Fibroblast of lung (primary cell): ENCODE measurements around the gene ADD2.

Experiments used
- EZH2 ChIP-seq: IDR thresholded peaks from 2 replicates; pipeline ENCODE4 v1.5.1; 2012; ENCODE audit warnings: low read length, control low read depth, mild to moderate bottlenecking; ENCODE audit errors: missing control alignments
- TF ChIP-seq, protein P1 (sequence below), 2 donors: IDR thresholded peaks in 1 of 2; conservative IDR thresholded peaks in 1 of 2; 1 replicate in 1 of 2; 2 replicates in 1 of 2; pipeline ENCODE4 v1.5.1; 2011 to 2012; ENCODE audit warnings: low read length in 2 of 2, control low read depth in 1 of 2, inconsistent platforms in 1 of 2, low read depth in 1 of 2, mild to moderate bottlenecking in 1 of 2

DNA sequence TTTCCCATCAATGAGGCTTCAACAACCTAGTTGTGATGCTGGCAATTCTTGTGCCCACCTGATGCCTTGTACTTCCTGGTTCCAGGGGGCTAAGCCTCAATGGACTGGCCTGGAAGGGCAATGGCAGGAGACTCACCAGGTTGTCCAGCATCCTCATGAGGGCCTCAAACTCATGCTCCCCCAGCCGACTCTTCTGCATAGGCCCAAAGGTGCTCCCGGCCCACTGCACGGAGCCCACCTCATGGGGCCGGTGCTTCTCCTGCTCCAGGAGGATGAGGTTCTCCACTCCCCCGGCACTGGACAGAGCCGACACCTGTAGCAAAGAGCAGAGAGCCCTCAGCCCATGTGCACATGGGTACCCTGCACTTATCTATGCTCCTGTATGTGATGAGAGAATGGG, 84.5 kb downstream of the ADD2 start:
- TF ChIP-seq, protein P1, sequence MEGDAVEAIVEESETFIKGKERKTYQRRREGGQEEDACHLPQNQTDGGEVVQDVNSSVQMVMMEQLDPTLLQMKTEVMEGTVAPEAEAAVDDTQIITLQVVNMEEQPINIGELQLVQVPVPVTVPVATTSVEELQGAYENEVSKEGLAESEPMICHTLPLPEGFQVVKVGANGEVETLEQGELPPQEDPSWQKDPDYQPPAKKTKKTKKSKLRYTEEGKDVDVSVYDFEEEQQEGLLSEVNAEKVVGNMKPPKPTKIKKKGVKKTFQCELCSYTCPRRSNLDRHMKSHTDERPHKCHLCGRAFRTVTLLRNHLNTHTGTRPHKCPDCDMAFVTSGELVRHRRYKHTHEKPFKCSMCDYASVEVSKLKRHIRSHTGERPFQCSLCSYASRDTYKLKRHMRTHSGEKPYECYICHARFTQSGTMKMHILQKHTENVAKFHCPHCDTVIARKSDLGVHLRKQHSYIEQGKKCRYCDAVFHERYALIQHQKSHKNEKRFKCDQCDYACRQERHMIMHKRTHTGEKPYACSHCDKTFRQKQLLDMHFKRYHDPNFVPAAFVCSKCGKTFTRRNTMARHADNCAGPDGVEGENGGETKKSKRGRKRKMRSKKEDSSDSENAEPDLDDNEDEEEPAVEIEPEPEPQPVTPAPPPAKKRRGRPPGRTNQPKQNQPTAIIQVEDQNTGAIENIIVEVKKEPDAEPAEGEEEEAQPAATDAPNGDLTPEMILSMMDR (conservative IDR thresholded peaks at IDR 0.05 in 1 of 2, IDR thresholded peaks at IDR 0.05 in 1 of 2; ENCODE audit: low read depth in 1 of 2, low read length in 2 of 2) = no peak
- TF ChIP-seq EZH2 = no peak
